Fibroblast of mammary gland (primary cell): Measurements from ENCODE around the gene CDH4.

Source experiments
- DNase-seq: peaks from one replicate; pipeline ENCODE4 v3.0.0-alpha.2; 2010; ENCODE audit warnings: low read depth
- H3K4me3 ChIP-seq: 2 replicates; pipeline ENCODE4 v1.5.1; 2011; ENCODE audit warnings: low read depth, mild to moderate bottlenecking, low read length, moderate library complexity; ENCODE audit not compliant: control insufficient read depth
- CTCF ChIP-seq: conservative IDR thresholded peaks from 2 replicates; pipeline ENCODE4 v1.5.1; 2011; ENCODE audit warnings: low read depth, low read length, inconsistent platforms; ENCODE audit not compliant: control insufficient read depth, insufficient read depth

CDH4 gene

GRCh38 chr20:61647702-61648101 lies 395.6 kb downstream of the CDH4 start:
- no peak overlapping the region for H3K4me3 ChIP-seq
- no peak for TF ChIP-seq CTCF
- DNase-seq, result no peak

GRCh38 chr20:61649105-61649859 lies 397.2 kb downstream of the CDH4 start:
- DNase-seq, result no peak
- H3K4me3 ChIP-seq, result no peak overlapping the region
- no peak for TF ChIP-seq CTCF

GRCh38 chr20:61649860-61650162 lies 397.8 kb downstream of the CDH4 start:
- no peak overlapping the region for H3K4me3 ChIP-seq
- DNase-seq, result no peak
- TF ChIP-seq CTCF, result no peak

- no peak for DNase-seq
- H3K4me3 ChIP-seq, result no peak overlapping the region
- no peak for TF ChIP-seq CTCF
Measured at GRCh38 chr20:61650912-61651733, 399.1 kb downstream of the CDH4 start.

GRCh38 chr20:61652146-61652545 lies 400.1 kb downstream of the CDH4 start:
- no peak for DNase-seq
- H3K4me3 ChIP-seq, result no peak overlapping the region
- no peak for TF ChIP-seq CTCF

- TF ChIP-seq CTCF, result no peak
- DNase-seq, result no peak
- no peak overlapping the region for H3K4me3 ChIP-seq
Measured at GRCh38 chr20:61654726-61655125, 402.7 kb downstream of the CDH4 start.
